Suppressor macrophage (primary cell): ENCODE measurements around the gene ERC1.

ENCODE experiments used
- DNase-seq, 4 experiments: peaks; one replicate each; pipeline ENCODE4 v3.0.0-alpha.2; 2020 to 2022

Gene ERC1

DNA sequence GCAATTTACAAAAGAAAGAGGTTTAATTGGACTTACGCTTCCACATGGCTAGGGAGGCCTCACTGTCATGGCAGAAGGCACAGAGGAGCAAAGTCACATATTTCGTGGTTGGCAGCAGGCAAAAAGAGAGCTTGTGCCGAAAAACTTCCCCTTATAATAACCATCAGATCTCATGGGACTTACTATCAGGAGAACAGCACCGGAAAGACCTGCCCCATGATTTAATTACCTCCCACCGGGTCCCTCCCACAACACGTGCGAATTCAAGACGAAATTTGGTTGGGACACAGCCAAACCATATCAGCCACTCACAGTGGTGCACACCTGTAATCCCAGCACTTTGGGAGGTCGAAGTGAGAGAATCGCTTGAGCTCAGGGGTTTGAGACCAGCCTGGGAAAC lies 534.8 kb downstream of the ERC1 start:
- DNase-seq: no peak

DNA sequence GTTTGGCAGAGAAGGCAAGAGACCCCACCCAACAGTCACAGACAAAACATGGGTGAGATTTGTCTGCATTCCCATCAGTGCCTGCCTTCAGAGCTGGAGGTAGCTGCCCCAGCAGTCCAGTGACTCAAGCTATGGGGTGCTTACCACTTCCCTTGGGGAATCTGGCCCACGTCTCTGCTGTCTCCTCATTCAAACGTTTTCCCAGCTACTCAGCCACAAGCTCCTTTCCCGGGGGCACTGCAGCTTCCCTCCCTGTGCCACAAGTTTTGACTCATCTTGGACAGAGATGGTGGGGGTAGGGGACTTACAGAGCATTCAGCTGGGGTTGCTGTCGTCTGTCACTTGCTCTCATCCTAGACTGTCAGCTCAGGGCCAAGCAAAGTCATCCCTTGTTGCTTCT lies 536.8 kb downstream of the ERC1 start:
- DNase-seq: no peak

DNA sequence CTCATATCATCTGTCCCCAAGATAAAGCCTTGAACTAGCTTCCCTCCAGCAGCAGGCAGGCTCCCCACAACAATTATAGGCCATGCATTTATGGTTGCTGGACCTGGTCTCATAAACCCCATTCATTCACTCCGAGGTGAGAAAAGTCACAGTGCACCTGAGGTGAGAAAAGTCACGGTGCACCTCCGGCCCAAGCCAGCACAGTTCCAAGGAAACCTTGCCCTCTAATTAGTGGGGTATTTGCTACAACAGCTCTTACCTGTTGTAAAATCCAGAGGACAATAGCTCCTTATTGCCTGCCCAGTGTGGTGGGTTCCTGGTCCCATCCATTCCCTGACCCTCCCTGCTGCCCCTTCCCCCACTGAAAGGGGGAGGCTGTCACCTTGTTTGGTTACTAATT lies 537.8 kb downstream of the ERC1 start:
- DNase-seq: no peak

DNA sequence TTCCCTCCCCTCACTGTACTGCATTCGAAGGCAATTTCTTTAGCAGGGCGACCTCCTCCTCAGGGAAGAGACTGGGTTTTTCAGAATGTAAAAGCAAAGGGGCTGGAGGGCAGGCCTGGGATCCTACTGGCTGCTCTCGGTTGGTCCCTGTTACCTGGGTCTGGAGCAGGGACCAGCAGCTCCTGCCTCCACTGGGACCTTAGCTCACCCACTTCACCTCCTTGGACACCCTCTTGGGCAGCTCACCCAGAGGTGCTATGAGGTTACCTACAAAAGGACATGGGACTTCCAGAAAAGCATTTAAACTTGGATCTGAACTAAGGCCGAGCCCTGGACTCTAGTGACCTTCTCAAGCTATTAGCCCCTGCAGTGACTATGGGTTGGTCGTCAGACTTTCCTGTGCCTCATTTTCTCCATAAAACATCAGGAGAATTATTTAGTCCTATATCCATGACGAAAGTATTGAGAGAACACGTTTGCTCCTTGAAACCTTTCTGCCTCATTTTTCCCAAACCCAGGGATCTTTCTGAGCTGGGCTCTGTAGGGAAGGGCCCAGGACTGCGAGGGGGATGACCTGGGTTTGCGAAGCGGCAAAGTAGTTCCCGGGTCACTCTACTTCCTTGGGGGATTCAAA lies 538.3 kb downstream of the ERC1 start:
- no peak for DNase-seq

DNA sequence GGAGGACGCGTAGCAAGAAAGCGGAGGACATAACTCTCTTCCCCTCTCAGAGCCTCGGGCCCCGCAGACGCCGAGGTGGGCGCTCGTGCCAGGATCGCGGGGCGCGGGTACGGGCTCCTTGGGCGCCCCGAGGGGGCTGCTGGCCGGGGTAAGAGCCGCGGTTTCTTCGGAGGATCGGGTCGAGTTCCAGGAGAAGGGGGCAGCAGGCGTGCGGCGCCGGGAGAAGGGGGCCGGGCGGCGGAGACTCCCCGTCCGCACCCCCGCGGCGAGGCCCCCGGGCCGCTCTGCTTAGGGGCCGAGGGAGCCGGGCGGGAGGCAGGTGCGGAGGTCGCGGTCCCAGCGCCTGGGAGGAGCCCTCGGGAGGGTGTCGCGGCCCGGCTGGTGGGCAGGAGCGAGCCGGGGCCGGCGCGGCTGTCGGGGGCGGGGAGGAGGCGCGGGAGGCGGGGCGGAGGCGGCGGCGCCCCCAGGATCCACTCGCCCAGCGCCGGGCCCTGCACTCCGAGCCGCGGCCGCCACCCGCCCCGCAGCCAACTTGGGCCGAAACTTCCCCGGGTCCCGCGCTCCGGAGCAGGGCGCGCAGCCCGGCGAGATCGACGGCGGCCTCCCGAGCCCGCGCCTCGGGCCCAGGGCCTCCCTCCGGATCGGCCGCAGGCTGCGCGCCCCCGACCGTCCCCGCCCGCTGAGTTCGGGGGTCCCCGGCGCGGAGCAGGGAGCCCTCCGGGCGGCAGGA lies 539.0 kb downstream of the ERC1 start:
- DNase-seq: peak in 2 of 4 experiments; percentile 39 to 49

DNA sequence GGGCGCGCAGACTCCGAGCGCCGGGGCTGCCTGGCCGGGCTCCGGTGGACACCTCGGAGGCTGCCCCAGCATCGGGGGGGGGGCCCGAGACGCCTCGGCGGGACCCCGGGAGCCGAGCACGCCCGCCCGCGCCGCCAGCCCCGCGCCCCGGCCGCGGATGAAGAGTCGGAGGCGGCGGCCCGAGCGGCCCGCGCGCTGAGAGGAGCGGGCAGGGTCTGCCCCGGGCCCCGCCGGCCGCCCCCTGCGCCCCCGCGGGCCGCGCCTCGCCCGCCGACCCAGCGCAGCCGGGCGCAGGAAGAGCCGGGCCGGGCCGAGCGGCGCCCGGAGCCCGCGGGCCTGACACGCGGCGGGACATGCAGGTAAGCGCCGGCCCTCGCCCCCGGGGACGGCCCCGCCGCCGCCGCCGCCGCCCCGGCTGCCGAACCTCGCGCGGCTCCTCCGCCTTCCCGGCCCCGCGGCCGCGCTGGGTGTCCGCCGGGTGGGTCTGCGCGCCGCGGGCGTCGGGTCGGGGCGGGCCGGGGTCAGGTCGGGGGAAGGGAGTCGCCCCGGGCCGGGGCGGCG lies 539.6 kb downstream of the ERC1 start:
- DNase-seq: peak in 2 of 4 experiments; percentile 24 to 32

DNA sequence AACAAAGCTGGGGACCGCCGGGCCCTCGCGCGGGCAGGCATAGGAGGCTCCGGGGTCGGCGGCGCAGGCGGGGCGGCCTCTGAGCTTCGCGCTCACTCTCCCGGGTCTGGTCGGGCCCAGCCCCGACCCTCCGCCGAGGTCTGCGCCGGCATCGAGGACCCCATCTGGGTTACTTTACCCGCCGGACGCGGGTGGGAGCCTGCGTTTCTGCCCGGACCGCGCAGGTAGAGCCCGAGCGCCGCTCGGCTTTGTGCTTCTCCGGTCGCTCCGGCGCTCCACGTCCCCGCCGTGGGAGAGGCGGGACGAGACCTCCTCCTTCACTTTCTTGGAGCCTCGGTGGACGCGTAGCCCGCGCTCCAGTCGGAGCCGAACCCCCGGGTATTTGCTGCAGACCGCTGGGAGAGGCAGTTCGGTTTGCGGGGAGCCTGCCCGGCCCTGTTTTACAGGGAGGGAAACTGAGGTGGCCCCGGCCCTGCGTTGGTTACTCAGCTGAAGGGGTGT lies 540.2 kb downstream of the ERC1 start:
- peak in 2 of 4 experiments; percentile 37 to 38 for DNase-seq

DNA sequence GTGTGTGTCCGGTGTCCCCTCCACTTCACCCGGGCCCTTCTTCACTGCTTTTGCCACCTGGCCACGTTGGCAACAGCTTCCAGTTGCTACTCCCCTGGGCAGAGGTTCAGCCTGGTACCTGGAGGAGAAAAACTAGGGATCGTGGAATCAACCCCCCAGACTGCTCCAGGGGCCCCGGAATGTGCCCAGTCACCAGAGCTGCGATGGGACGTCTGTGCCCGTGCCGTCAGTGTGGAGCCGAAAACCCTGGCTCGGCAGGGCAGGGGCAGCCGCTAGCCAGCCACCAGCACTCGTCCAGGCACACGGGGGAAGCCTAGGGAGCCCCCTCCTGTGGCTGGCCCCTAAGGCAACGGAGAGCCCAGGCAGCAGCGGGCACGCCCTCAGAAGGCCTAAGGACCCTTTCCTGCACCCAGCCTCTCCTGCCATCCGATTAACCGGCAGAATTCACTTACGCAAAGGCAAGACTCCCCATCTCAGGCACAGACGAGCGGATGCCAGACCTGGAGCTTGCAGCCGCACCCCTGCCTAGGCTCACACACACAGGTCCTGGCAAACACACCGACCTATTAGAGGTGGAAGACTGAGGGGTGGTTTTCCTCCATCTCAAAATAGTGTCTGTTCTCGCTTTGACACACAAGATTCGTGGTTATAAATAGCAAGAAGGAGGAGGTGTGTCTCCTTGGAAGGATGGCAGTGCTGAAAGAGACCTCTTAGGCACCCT lies 540.8 kb downstream of the ERC1 start:
- no peak for DNase-seq

DNA sequence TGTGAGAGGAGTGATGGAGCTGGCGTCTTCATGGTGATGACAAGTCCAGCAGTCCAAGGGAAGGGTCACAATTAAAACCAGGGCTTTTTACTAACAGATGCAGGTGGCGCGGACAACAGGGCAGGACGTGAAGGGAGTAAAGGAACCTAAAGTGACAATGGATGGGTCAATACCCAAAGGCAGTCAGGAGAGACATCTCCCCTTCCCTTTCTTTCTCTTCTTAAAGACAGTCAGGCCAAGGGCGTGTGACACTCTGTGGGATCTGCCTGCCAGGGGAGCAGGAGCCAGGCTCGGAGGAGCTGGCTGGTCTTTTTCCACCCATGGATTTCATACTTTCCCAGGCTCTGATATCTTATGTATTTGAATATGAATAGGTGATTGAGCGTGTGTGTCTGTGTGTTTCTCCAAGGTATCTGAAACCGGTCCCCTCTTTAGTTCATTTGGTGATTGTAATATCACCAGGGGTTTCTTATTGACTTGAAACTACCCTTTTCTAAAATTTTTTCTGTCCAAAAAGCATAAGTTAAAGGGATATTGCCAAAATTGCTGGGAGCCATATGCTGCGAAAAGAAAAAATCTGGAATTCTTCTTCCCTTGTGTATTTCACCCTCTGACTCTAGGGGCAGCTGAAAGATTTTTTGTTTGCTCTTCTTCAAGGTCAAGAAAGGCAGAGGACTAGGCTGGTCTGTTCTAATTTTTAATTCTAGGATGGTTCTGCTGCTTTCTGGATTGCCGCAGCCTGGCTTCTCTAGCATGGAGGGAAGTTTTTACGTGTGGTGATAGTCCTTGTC lies 541.5 kb downstream of the ERC1 start:
- no peak for DNase-seq

DNA sequence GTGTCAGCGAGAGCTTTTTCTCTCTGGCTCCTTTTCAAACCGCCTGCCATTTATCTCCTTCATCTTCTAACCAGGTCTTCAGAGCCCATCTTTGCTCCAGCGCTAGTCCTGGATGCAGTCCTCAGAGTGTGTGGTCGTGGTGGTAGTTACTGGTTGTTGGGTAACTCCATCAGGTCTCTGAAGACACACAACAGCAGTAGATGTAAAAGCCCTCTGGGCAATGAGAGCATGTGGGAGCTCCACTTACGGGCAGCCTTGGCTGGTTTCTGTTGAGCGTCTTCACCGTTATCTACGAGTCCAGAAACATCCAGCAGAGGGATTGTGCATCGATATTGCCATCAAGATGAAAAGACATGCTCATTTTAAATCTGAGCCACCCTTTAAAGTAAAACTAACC lies 542.2 kb downstream of the ERC1 start:
- peak in 2 of 4 experiments; percentile 21 for DNase-seq

DNA sequence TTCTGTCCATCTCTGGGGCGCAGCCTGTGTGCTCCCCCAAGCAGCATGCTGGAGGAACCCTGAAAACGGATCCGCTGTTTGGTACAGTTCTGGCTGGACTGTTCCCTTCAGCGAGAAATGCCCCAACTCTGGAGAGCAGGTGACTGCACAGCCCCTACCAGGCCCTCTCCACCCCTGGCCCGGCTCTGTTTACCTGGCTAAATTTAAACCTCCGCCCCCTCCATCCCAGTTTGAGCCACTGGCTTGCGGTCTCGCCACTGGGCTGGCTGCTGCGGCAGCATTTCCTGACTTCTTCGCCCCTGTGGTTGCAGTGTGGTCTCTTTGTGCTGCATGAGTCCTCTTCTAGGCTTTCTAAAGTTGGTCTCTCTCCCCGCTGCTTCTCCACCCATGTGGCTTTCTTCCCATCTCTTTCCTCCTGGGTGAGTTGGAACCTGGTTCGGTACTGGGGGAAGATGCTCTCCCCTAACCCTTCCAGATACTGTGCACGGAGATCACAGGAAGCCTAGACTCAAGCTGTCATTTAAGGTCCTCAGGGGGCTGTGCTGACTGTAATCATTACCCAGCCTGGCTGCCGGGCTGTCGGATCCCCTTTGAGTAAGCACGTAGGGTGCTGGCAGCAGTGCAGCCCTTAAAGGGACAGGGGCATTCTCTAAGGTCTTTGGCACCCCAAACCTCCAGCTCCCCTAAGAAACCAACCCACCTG lies 542.7 kb downstream of the ERC1 start:
- DNase-seq: peak in 2 of 4 experiments; percentile 23

DNA sequence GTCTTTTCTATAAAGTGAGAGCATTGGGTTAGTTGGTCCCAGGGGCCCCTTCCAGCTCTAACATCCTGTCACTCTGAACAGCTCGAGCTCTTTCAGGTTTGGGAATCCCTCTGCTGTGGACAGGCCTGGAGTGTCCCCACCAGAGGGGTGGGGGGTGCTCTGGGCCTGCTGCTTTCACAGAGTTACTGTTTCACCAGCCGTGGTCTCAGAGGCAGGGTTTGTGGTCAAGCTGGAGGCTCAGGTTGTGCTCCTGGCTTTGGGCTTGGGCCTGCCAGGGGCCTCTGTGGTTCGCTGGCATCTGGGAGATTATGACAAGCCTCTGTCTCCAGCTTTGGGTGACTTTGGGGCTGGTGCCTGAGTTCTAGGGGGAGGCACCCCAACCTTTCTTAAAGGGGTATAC lies 543.7 kb downstream of the ERC1 start:
- no peak for DNase-seq

DNA sequence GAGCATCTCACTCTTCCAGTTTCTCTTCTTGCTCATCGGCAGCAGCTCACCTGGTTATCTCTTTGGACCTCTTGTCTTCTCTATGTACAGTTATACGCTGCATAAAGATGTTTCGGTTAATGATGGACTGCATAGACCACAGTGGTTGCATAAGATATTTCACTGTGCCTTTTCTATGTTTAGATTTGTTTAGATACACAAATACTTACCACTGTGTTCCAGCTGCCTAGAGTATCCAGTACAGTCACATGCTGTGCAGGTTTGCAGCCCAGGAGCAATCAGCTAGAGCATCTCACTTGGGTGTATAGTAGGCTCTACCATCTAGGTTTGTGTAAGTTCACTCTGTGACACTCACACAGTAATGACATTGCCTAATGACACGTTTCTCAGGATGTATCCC lies 545.8 kb downstream of the ERC1 start:
- no peak for DNase-seq

DNA sequence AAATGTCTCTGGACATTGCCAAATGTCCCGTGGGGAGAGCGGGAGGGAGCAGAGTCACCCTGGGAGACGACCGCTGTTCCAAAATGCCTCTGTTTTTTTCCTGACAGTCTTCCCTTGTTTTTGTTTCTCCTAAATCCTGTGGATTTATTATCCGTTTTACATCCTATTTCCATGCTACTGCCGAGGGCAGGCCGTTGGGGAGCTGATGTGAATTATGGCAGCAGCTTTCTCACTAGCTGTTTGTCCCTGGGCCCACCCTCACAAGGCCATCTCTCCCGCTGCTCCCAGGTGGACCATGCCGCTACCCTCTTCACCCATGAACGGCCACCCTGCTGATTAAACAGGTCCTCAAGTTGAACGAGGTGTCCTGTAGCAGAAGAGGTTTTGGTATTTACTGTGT lies 548.1 kb downstream of the ERC1 start:
- no peak for DNase-seq

DNA sequence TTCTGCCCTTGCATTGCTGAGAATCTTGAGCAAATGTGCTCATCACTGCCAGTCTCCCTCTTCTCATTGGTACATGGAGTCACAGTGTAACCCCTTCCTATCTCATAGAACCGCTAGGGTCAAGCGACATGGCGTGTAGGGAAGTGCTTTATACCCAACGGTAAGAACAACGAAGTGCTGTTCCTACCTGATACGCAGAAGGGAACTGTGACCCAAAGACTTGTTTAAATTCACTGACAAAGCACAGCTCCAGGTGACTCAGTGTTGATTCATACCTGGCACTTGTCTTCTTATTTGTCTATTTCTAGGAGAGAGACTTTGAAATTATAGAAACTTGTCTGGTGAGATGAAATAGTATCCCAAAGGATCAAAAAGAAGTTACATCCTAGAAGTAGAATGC lies 549.7 kb downstream of the ERC1 start:
- no peak for DNase-seq

DNA sequence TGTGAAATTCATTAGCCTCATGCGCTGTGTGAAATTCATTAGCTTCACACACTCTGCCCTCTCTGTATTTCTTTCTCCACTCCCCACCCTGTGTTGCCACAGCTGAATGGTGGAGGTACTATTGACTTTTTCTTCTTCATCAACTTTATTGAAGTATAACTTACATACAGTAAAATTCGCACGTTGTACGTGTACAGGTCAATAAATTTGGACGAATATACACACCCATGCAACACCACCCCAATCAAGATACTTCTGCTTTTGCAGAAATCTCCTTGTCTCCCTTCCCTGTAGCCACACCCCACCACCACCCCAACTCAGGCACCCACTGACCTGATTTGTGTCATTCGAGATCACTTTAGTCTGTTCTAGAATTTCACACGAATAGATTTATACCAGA lies 551.6 kb downstream of the ERC1 start:
- DNase-seq: no peak

DNA sequence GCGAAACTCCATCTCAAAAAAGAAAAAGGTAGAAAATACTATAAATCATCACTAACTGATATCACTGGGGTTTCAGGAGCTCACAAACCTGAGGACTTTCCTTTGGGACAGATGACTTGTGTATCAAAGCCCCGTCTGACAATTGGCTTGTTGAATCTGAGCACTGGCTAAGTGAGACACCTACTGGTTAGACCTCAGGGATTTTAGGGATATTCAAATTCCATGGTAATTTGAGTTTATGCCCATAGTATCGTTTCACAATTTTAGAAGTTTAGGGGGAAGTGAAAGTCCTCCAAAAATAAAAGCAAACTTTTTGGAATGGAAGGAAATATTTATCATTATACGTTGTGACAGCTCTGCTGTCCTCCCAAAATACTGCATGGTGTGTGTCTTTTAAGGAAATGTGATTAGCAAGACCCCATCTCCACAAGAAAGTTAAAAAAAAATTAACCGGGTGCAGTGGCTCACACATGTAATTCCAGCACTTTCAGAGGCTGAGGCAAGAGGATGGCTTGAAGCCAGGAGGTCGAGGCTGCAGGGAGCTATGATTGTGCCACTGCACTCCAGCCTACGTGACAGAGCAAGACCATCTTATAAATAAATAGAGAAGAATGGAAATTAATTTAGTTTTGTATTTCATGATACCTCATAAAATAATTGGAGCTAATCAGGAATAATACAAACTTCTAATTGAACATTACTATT lies 554.1 kb downstream of the ERC1 start:
- DNase-seq: peak; percentile 33 to 78 (median 60)
